Breast epithelium (tissue), 3 donors: ENCODE data around the gene DST.

Experiments
- POLR2A ChIP-seq: fragments of 450-650 bp; IDR thresholded peaks from one replicate; pipeline ENCODE4 v1.6.1; 2016; ENCODE audit warnings: antibody characterized with exemption, mild to moderate bottlenecking, moderate library complexity
- POLR2AphosphoS5 ChIP-seq, 3 donors: sonication (generic); formaldehyde crosslinking; IDR thresholded peaks; one replicate each; pipeline ENCODE4 v1.6.1; 2017; ENCODE audit warnings: antibody characterized with exemption in 3 of 3
- TF ChIP-seq, protein P1 (sequence below), 3 donors: fragments of 450-650 bp; IDR thresholded peaks; one replicate each; pipeline ENCODE4 v1.5.1; 2016 to 2017; ENCODE audit warnings: antibody characterized with exemption in 3 of 3, mild to moderate bottlenecking in 3 of 3, moderate library complexity in 3 of 3

DNA sequence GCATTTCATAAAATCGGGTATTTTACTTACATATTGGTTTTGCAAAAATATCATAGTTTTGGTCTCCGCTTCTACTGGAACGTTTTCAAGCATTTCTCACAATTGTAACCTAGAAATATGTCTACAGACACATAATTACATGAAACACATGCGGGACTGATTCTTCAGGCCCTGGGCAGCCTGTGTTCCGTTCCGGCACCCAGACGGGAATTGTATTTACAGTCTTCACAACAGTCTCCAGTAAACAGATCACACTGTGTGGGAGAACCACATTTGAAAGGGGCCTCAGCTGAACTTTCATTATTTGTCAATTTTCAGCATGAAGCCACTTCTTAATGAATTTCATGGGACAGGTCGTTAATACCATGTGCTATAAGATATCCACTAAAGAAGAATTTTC is 196.9 kb downstream of the DST start:
- TF ChIP-seq, protein P1, sequence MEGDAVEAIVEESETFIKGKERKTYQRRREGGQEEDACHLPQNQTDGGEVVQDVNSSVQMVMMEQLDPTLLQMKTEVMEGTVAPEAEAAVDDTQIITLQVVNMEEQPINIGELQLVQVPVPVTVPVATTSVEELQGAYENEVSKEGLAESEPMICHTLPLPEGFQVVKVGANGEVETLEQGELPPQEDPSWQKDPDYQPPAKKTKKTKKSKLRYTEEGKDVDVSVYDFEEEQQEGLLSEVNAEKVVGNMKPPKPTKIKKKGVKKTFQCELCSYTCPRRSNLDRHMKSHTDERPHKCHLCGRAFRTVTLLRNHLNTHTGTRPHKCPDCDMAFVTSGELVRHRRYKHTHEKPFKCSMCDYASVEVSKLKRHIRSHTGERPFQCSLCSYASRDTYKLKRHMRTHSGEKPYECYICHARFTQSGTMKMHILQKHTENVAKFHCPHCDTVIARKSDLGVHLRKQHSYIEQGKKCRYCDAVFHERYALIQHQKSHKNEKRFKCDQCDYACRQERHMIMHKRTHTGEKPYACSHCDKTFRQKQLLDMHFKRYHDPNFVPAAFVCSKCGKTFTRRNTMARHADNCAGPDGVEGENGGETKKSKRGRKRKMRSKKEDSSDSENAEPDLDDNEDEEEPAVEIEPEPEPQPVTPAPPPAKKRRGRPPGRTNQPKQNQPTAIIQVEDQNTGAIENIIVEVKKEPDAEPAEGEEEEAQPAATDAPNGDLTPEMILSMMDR (IDR thresholded peaks at IDR 0.05): no peak
- TF ChIP-seq POLR2A: no peak
- no peak for TF ChIP-seq POLR2AphosphoS5 (IDR thresholded peaks at IDR 0.05)
